H9 (cell line): ENCODE data around the gene RSPO1. TPM values are rescaled to one million over a fixed set of nuclear protein-coding genes. Genes with fewer than 3 reads are reported as not detected.

Experiments
- DNase-seq: peaks from one replicate; pipeline ENCODE4 v3.0.0-alpha.2; 2017
- H2AFZ ChIP-seq: one replicate; pipeline ENCODE4 v1.6.1; 2013; ENCODE audit warnings: mild to moderate bottlenecking, low read length, control low read depth, moderate library complexity
- H2AK5ac ChIP-seq: 2 replicates; pipeline ENCODE4 v1.6.1; 2013; ENCODE audit warnings: low read length, control low read depth, mixed read lengths; ENCODE audit not compliant: insufficient read length
- H2BK120ac ChIP-seq: one replicate; pipeline ENCODE4 v1.6.1; 2013; ENCODE audit warnings: low read depth, mild to moderate bottlenecking, low read length, control low read depth, inconsistent platforms; ENCODE audit not compliant: poor library complexity, severe bottlenecking
- H2BK12ac ChIP-seq: 2 replicates; pipeline ENCODE4 v1.6.1; 2013; ENCODE audit warnings: low read length, control low read depth, mixed read lengths, low read depth; ENCODE audit not compliant: insufficient read length
- H2BK15ac ChIP-seq: 2 replicates; pipeline ENCODE4 v1.6.1; 2013; ENCODE audit warnings: low read depth, low read length, control low read depth
- H2BK20ac ChIP-seq: one replicate; pipeline ENCODE4 v1.6.1; 2013; ENCODE audit warnings: low read depth, mild to moderate bottlenecking, low read length, control low read depth, inconsistent platforms; ENCODE audit not compliant: poor library complexity, severe bottlenecking
- H2BK5ac ChIP-seq: 2 replicates; pipeline ENCODE4 v1.6.1; 2013; ENCODE audit warnings: low read length, control low read depth, mixed read lengths; ENCODE audit not compliant: insufficient read length
- H3K14ac ChIP-seq: 2 replicates; pipeline ENCODE4 v1.6.1; 2013; ENCODE audit warnings: low read length, control low read depth; ENCODE audit not compliant: insufficient read depth
- H3K18ac ChIP-seq: 2 replicates; pipeline ENCODE4 v1.6.1; 2013; ENCODE audit warnings: low read depth, mild to moderate bottlenecking, mixed read lengths, low read length, control low read depth; ENCODE audit not compliant: insufficient read length
- H3K23ac ChIP-seq: 2 replicates; pipeline ENCODE4 v1.6.1; 2013; ENCODE audit warnings: low read length, control low read depth, mixed read lengths, low read depth; ENCODE audit not compliant: insufficient read length
- H3K23me2 ChIP-seq: 2 replicates; pipeline ENCODE4 v1.6.1; 2013; ENCODE audit warnings: low read depth, mild to moderate bottlenecking, mixed read lengths, low read length, control low read depth; ENCODE audit not compliant: insufficient read length, poor library complexity, severe bottlenecking
- H3K27ac ChIP-seq: 2 replicates; pipeline ENCODE4 v1.5.1; 2013; ENCODE audit warnings: low read length, control low read depth, mixed read lengths, low read depth; ENCODE audit not compliant: insufficient read length
- H3K27me3 ChIP-seq: 2 replicates; pipeline ENCODE4 v1.6.1; 2013; ENCODE audit warnings: low read length, control low read depth, inconsistent platforms; ENCODE audit not compliant: insufficient read depth
- H3K4ac ChIP-seq: 2 replicates; pipeline ENCODE4 v1.6.1; 2013; ENCODE audit warnings: low read depth, mild to moderate bottlenecking, control low read depth, inconsistent platforms, low read length, moderate library complexity
- H3K4me1 ChIP-seq: 2 replicates; pipeline ENCODE4 v1.6.1; 2013; ENCODE audit warnings: low read length, control low read depth, inconsistent platforms; ENCODE audit not compliant: insufficient read depth
- H3K4me2 ChIP-seq: 2 replicates; pipeline ENCODE4 v1.6.1; 2013; ENCODE audit warnings: low read length, control low read depth, mixed read lengths; ENCODE audit not compliant: insufficient read length, insufficient read depth
- H3K56ac ChIP-seq: 2 replicates; pipeline ENCODE4 v1.6.1; 2013; ENCODE audit warnings: low read depth, mild to moderate bottlenecking, mixed read lengths, low read length, control low read depth; ENCODE audit not compliant: insufficient read length
- H3K79me1 ChIP-seq: 2 replicates; pipeline ENCODE4 v1.6.1; 2013; ENCODE audit warnings: low read depth, mild to moderate bottlenecking, moderate library complexity, low read length, control low read depth, inconsistent platforms; ENCODE audit not compliant: insufficient read depth, poor library complexity, severe bottlenecking
- H3K79me2 ChIP-seq: 2 replicates; pipeline ENCODE4 v1.6.1; 2013; ENCODE audit warnings: low read length, control low read depth, inconsistent platforms; ENCODE audit not compliant: insufficient read depth
- H3K9ac ChIP-seq: 2 replicates; pipeline ENCODE4 v1.6.1; 2013; ENCODE audit warnings: low read length, control low read depth, mixed read lengths; ENCODE audit not compliant: insufficient read length; ENCODE audit errors: extremely low read depth
- H3K9me3 ChIP-seq: one replicate; pipeline ENCODE4 v1.6.1; 2013; ENCODE audit warnings: low read depth, low read length, inconsistent platforms; ENCODE audit not compliant: control insufficient read depth
- H3T11ph ChIP-seq: one replicate; pipeline ENCODE4 v1.6.1; 2013; ENCODE audit warnings: mild to moderate bottlenecking, low read length, control low read depth, inconsistent platforms
- H4K20me1 ChIP-seq: one replicate; pipeline ENCODE4 v1.6.1; 2013; ENCODE audit not compliant: control insufficient read depth, insufficient read length, insufficient read depth
- H4K5ac ChIP-seq: 2 replicates; pipeline ENCODE4 v1.6.1; 2013; ENCODE audit warnings: low read depth, mild to moderate bottlenecking, mixed read lengths, low read length, control low read depth; ENCODE audit not compliant: insufficient read length
- H4K8ac ChIP-seq: replicated peaks from 2 replicates; pipeline ENCODE4 v1.6.1; 2013; ENCODE audit warnings: low read length, control low read depth, mixed read lengths, low read depth; ENCODE audit not compliant: insufficient read length
- H4K91ac ChIP-seq: 2 replicates; pipeline ENCODE4 v1.6.1; 2013; ENCODE audit warnings: low read depth, mild to moderate bottlenecking, moderate library complexity, mixed read lengths, low read length, control low read depth; ENCODE audit not compliant: insufficient read length
- H3K27ac Mint-ChIP-seq, 3 experiments: 2 replicates in 2 of 3; 3 replicates in 1 of 3; pipeline ENCODE4 v1.8.0; 2020 to 2021; ENCODE audit warnings: mixed read lengths in 3 of 3, mild to moderate bottlenecking in 1 of 3, moderate library complexity in 1 of 3
- H3K27me3 Mint-ChIP-seq: 2 replicates; pipeline ENCODE4 v1.8.0; 2021; ENCODE audit warnings: low read depth, mild to moderate bottlenecking, moderate library complexity, mixed read lengths
- H3K36me3 Mint-ChIP-seq, 3 experiments: 2 replicates in 2 of 3; 3 replicates in 1 of 3; pipeline ENCODE4 v1.8.0; 2020 to 2021; ENCODE audit warnings: low read depth in 3 of 3, mixed read lengths in 3 of 3; ENCODE audit not compliant: insufficient read depth in 1 of 3
- H3K4me1 Mint-ChIP-seq, 2 experiments: 2 replicates each; pipeline ENCODE4 v1.8.0; 2020; ENCODE audit warnings: mixed read lengths in 2 of 2
- H3K4me3 Mint-ChIP-seq, 2 experiments: 2 replicates in 1 of 2; 3 replicates in 1 of 2; pipeline ENCODE4 v1.8.0; 2020 to 2021; ENCODE audit warnings: mild to moderate bottlenecking in 2 of 2, mixed read lengths in 2 of 2, moderate library complexity in 1 of 2
- H3K9me3 Mint-ChIP-seq, 2 experiments: 2 replicates in 1 of 2; 3 replicates in 1 of 2; pipeline ENCODE4 v1.8.0; 2020; ENCODE audit warnings: mild to moderate bottlenecking in 2 of 2, mixed read lengths in 2 of 2, moderate library complexity in 1 of 2
- CTCF ChIP-seq: fragments of 200-600 bp; sonication (generic); conservative IDR thresholded peaks from 3 replicates; pipeline ENCODE4 v1.8.0; 2021; ENCODE audit warnings: antibody characterized with exemption, mild to moderate bottlenecking
- WGBS: extraction: QIAGEN DNeasy Blood & Tissue Kit; methylation state at CpG from one replicate; pipeline ENCODE4 v1.1.7; 2013; ENCODE audit warnings: missing lambda C conversion rate, low lambda C conversion rate, mixed read lengths; ENCODE audit not compliant: insufficient read length; ENCODE audit errors: extremely low coverage; 5-methylcytosine and 5-hydroxymethylcytosine counted together
- total RNA-seq: library from RNA; stranded (reverse); gene quantifications from 2 replicates; pipeline ENCODE4 v1.2.1, GENCODE V29; 2021

The RSPO1 gene
- total RNA-seq, 1 experiment from 2014 or later, result 0.35 TPM

GRCh38 chr1:37633938-37634243, 801 bp downstream of the RSPO1 start:
- Histone ChIP-seq H3K79me1 (no peaks in the 10 kb centered on the region), H3K56ac (no peak overlapping the region), H3K23ac (no peak overlapping the region), H3K9ac (no peak overlapping the region), H2AFZ (no peak overlapping the region), H4K8ac (no peak overlapping the region), H3K27ac (no peak overlapping the region), H3K9me3 (no peaks in the 10 kb centered on the region), H2BK12ac (no peak overlapping the region), H2BK20ac (no peak overlapping the region), H3K23me2 (peaks cover 9% of the 10 kb centered on the region), H4K91ac (no peak overlapping the region), H4K5ac (no peak overlapping the region), H4K20me1 (no peaks in the 10 kb centered on the region), H3K4ac (no peak overlapping the region), H3K14ac (no peak overlapping the region), H3K79me2 (no peaks in the 10 kb centered on the region), H2BK120ac (no peak overlapping the region), H3T11ph (no peak overlapping the region), H3K4me2 (peak overlapping the region; percentile 11), H3K18ac (no peak overlapping the region), H2BK5ac (no peak overlapping the region), H3K4me1 (no peaks in the 10 kb centered on the region), H3K27me3 (peaks cover 75% of the 10 kb centered on the region), H2AK5ac (no peak overlapping the region), H2BK15ac (no peak overlapping the region)
- H3K4me1 Mint-ChIP-seq, result peaks cover 21 to 50% of the 10 kb centered on the region in 2 experiments
- DNase-seq, result no peak
- peak overlapping the region; percentile 43 to 80 for H3K4me3 Mint-ChIP-seq
- no CpG with 5 or more reads among the region's 20 CpGs for WGBS
- peaks cover 55% of the 10 kb centered on the region for H3K27me3 Mint-ChIP-seq
- TF ChIP-seq CTCF, result no peak
- H3K36me3 Mint-ChIP-seq, result peaks cover 0 to 1% (median 0%) of the 10 kb centered on the region in 3 experiments; a peak in 1 of 7 replicates
- H3K9me3 Mint-ChIP-seq, result no peaks in the 10 kb centered on the region; a peak in 1 of 5 replicates
- H3K27ac Mint-ChIP-seq, result no peak overlapping the region
